IMR-90 (cell line): Measurements from ENCODE around the gene MIPEP. TPM values are rescaled to one million over a fixed set of nuclear protein-coding genes. Genes with fewer than 3 reads are reported as not detected.

ENCODE experiments used
- ATAC-seq: fragments of 200-7000 bp; cut with Tn5 transposase; 2 replicates; pipeline ENCODE4 v1.9.1; 2020; ENCODE audit warnings: low read depth, mild to moderate bottlenecking, moderate library complexity
- BruUV-seq: library from RNA; stranded (reverse); fragments of 400-500 nt; replicated peaks from 2 replicates; lab custom pipeline; 2021; lab: Mats Ljungman, UMichigan
- CTCF ChIA-PET: fragments of 300-600 bp; formaldehyde crosslinking; extraction: SDS; loops from one replicate; lab custom pipeline; 2021; ENCODE audit warnings: antibody characterized with exemption; lab: Yijun Ruan, JAX
- POLR2A ChIA-PET: fragments of 300-600 bp; sonication (Branson Sonifier 250); formaldehyde crosslinking; loops from one replicate; lab custom pipeline; 2022; ENCODE audit warnings: antibody characterized with exemption; ENCODE audit not compliant: unreplicated experiment; lab: Charles Lee
- DNase-seq: peaks from one replicate; pipeline ENCODE4 v3.0.0; 2013
- H2AFZ ChIP-seq: replicated peaks from 2 replicates; pipeline ENCODE3; 2013; ENCODE audit warnings: low read length, mild to moderate bottlenecking; ENCODE audit not compliant: poor library complexity
- H2AK5ac ChIP-seq: 2 replicates; pipeline ENCODE4 v1.6.1; 2013; ENCODE audit warnings: low read depth, low read length, inconsistent platforms
- H2AK9ac ChIP-seq: replicated peaks from 2 replicates; pipeline ENCODE3; 2013; ENCODE audit warnings: mild to moderate bottlenecking, low read depth, low read length, moderate library complexity; ENCODE audit not compliant: poor library complexity
- H2BK120ac ChIP-seq: 2 replicates; pipeline ENCODE4 v1.6.1; 2013; ENCODE audit warnings: low read depth, low read length, inconsistent platforms
- H2BK15ac ChIP-seq: 3 replicates; pipeline ENCODE4 v1.6.1; 2013; ENCODE audit warnings: low read depth, low read length, inconsistent platforms
- H2BK20ac ChIP-seq: 2 replicates; pipeline ENCODE4 v1.6.1; 2013; ENCODE audit warnings: low read depth, mild to moderate bottlenecking, inconsistent platforms, low read length, moderate library complexity
- H2BK5ac ChIP-seq: 2 replicates; pipeline ENCODE4 v1.6.1; 2013; ENCODE audit warnings: mild to moderate bottlenecking, low read depth, low read length, inconsistent platforms; ENCODE audit not compliant: poor library complexity, severe bottlenecking
- H3K14ac ChIP-seq: replicated peaks from 2 replicates; pipeline ENCODE4 v1.6.1; 2013; ENCODE audit warnings: low read depth, low read length, inconsistent platforms
- H3K18ac ChIP-seq: 2 replicates; pipeline ENCODE4 v1.6.1; 2013; ENCODE audit warnings: low read depth, low read length, control low read depth
- H3K23ac ChIP-seq: 2 replicates; pipeline ENCODE4 v1.6.1; 2013; ENCODE audit warnings: low read depth, low read length, inconsistent platforms
- H3K27ac ChIP-seq: 2 replicates; pipeline ENCODE4 v1.5.1; 2013; ENCODE audit warnings: mild to moderate bottlenecking, control low read depth, low read length; ENCODE audit not compliant: insufficient read depth
- H3K27me3 ChIP-seq: 2 replicates; pipeline ENCODE4 v1.6.1; 2013; ENCODE audit warnings: low read length; ENCODE audit not compliant: control insufficient read depth, insufficient read depth
- H3K36me3 ChIP-seq: 2 replicates; pipeline ENCODE4 v1.6.1; 2013; ENCODE audit warnings: low read length, mixed read lengths; ENCODE audit not compliant: control insufficient read depth, insufficient read depth
- H3K4ac ChIP-seq: 2 replicates; pipeline ENCODE4 v1.6.1; 2013; ENCODE audit warnings: low read depth, low read length, inconsistent platforms
- H3K4me1 ChIP-seq: 2 replicates; pipeline ENCODE4 v1.6.1; 2013; ENCODE audit warnings: low read length, mixed read lengths; ENCODE audit not compliant: control insufficient read depth, insufficient read depth
- H3K4me2 ChIP-seq: 2 replicates; pipeline ENCODE4 v1.6.1; 2013; ENCODE audit warnings: low read depth, mild to moderate bottlenecking, control low read depth, low read length, moderate library complexity
- H3K4me3 ChIP-seq: 2 replicates; pipeline ENCODE4 v1.5.1; 2013; ENCODE audit warnings: low read depth, mild to moderate bottlenecking, control low read depth, low read length, moderate library complexity; ENCODE audit not compliant: insufficient read depth
- H3K56ac ChIP-seq: 2 replicates; pipeline ENCODE4 v1.6.1; 2013; ENCODE audit warnings: low read length, inconsistent platforms; ENCODE audit not compliant: insufficient read depth; ENCODE audit errors: extremely low read depth
- H3K79me1 ChIP-seq, 2 experiments: 2 replicates each; pipeline ENCODE4 v1.6.1; 2013; ENCODE audit warnings: low read length in 2 of 2, inconsistent platforms in 1 of 2, low read depth in 1 of 2
- H3K9ac ChIP-seq: 2 replicates; pipeline ENCODE4 v1.6.1; 2013; ENCODE audit warnings: low read depth, low read length, control low read depth
- H3K9me1 ChIP-seq: 2 replicates; pipeline ENCODE4 v1.6.1; 2013; ENCODE audit warnings: low read length, inconsistent platforms; ENCODE audit not compliant: insufficient read depth
- H3K9me3 ChIP-seq: 2 replicates; pipeline ENCODE4 v1.6.1; 2013; ENCODE audit warnings: low read length; ENCODE audit not compliant: control insufficient read depth, insufficient read depth
- H4K20me1 ChIP-seq: 2 replicates; pipeline ENCODE4 v1.6.1; 2013; ENCODE audit warnings: low read length, inconsistent platforms; ENCODE audit not compliant: insufficient read depth
- H4K5ac ChIP-seq: 2 replicates; pipeline ENCODE4 v1.6.1; 2013; ENCODE audit warnings: mild to moderate bottlenecking, low read depth, low read length, control low read depth
- H4K8ac ChIP-seq, 2 experiments: 2 replicates each; pipeline ENCODE4 v1.6.1; 2013; ENCODE audit warnings: low read depth in 2 of 2, low read length in 2 of 2, control low read depth in 1 of 2, inconsistent platforms in 1 of 2
- H4K91ac ChIP-seq: 2 replicates; pipeline ENCODE4 v1.6.1; 2013; ENCODE audit warnings: low read depth, low read length, inconsistent platforms; ENCODE audit not compliant: insufficient read depth
- CEBPB ChIP-seq: IDR thresholded peaks from 2 replicates; pipeline ENCODE4 v1.6.1; 2012; ENCODE audit warnings: low read depth, low read length, improper control_type of control experiment
- CHD1 ChIP-seq: IDR thresholded peaks from 2 replicates; pipeline ENCODE4 v1.6.1; 2012; ENCODE audit warnings: low read depth, low read length, improper control_type of control experiment
- MAFK ChIP-seq: IDR thresholded peaks from 2 replicates; pipeline ENCODE4 v1.6.1; 2012; ENCODE audit warnings: low read depth, low read length, improper control_type of control experiment
- MAZ ChIP-seq: IDR thresholded peaks from 2 replicates; pipeline ENCODE4 v1.6.1; 2012; ENCODE audit warnings: low read depth, mild to moderate bottlenecking, low read length, improper control_type of control experiment, moderate library complexity, borderline replicate concordance
- NFE2L2 ChIP-seq: fragments of 150-350 bp; IDR thresholded peaks from 2 replicates; pipeline ENCODE4 v1.6.1; 2016; ENCODE audit warnings: low read depth, mild to moderate bottlenecking, low read length
- RAD21 ChIP-seq: IDR thresholded peaks from 2 replicates; pipeline ENCODE4 v1.6.1; 2012; ENCODE audit warnings: low read length, improper control_type of control experiment
- SMC3 ChIP-seq: fragments of 150-350 bp; IDR thresholded peaks from 2 replicates; pipeline ENCODE4 v1.6.1; 2016; ENCODE audit warnings: low read depth, mild to moderate bottlenecking, antibody characterized with exemption, low read length, moderate library complexity
- WGBS, 2 experiments: methylation state at CpG; one replicate each; pipeline versions ENCODE4 v1.1.5 to v1.1.7; 2013; ENCODE audit warnings: missing lambda C conversion rate in 2 of 2; ENCODE audit not compliant: insufficient read length in 1 of 2; ENCODE audit errors: extremely low coverage in 2 of 2; 5-methylcytosine and 5-hydroxymethylcytosine counted together
- dilution Hi-C: fragments of 300-500 bp; cut with HindIII; formaldehyde crosslinking; loops from one replicate; pipeline ENCODE4 v1.14.3; 2018; ENCODE audit warnings: low sequenced_read_pairs; ENCODE audit not compliant: unreplicated experiment
- in situ Hi-C: fragments of 300-500 bp; cut with MboI; formaldehyde crosslinking; loops from 3 replicates; pipeline ENCODE4 v1.14.3; 2019; ENCODE audit warnings: low sequenced_read_pairs, inconsistent platforms, mixed read lengths
- intact Hi-C: fragments of 100-400 bp; cut with micrococcal nuclease; formaldehyde crosslinking; loops from 2 replicates; pipeline ENCODE4 v1.10.0; 2022
- polyA plus RNA-seq, 3 experiments: library from polyadenylated mRNA; depleted of rRNA; stranded (reverse); fragments of >200 nt; gene quantifications; 2 replicates each; pipeline ENCODE4 v1.2.3, GENCODE V29; 2012; ENCODE audit warnings: low replicate concordance in 1 of 3
- total RNA-seq: library from RNA; depleted of rRNA; stranded (reverse); fragments of >200 nt; gene quantifications from 2 replicates; pipeline ENCODE4 v1.2.3, GENCODE V29; 2012

The MIPEP gene
- total and polyA plus RNA-seq, 2 of the 4 experiments (the other 2 are of a cell fraction), result 15.0 to 21.5 TPM

- Histone ChIP-seq H3K9ac (no peak overlapping the region), H3K27ac (no peak overlapping the region), H3K9me3 (no peaks in the 10 kb centered on the region), H2BK15ac (no peak overlapping the region), H2AFZ (no peak overlapping the region), H3K4me3 (no peak overlapping the region), H2BK5ac (no peak overlapping the region), H4K20me1 (no peaks in the 10 kb centered on the region), H3K79me1 (no peaks in the 10 kb centered on the region), H3K9me1 (peaks cover 8% of the 10 kb centered on the region), H3K18ac (no peak overlapping the region), H3K27me3 (no peaks in the 10 kb centered on the region), H3K4ac (no peak overlapping the region), H2AK5ac (no peak overlapping the region), H4K5ac (no peak overlapping the region), H3K4me2 (no peak overlapping the region), H3K56ac (no peak overlapping the region), H3K23ac (no peak overlapping the region), H3K36me3 (0 out of 2 replicates have a peak, but pooled peaks cover 6% of the 10 kb centered on the region), H2AK9ac (no peak overlapping the region), H4K8ac (no peak overlapping the region), H4K91ac (no peak overlapping the region), H2BK120ac (no peak overlapping the region), H3K14ac (no peak overlapping the region), H2BK20ac (no peak overlapping the region), H3K4me1 (no peaks in the 10 kb centered on the region)
- TF ChIP-seq MAZ, result no peak
- TF ChIP-seq MAFK, result no peak
- TF ChIP-seq RAD21, result no peak
- TF ChIP-seq CHD1, result no peak
- TF ChIP-seq CEBPB, result no peak
- TF ChIP-seq NFE2L2, result no peak
- TF ChIP-seq SMC3, result no peak
- DNase-seq (no peak), ATAC-seq (no peak)
- dilution Hi-C loops, result no loop called here
- in situ Hi-C loops, result no loop called here
- BruUV-seq, result no TSS peak
- WGBS, 2 experiments, result 37% methylated on average over 2 of the region's 5 CpGs; no CpG with 5 or more reads in 1 of the 2 experiments
- ChIA-PET POLR2A (no interaction called here), CTCF (no interaction called here)
- intact Hi-C loops, result no loop called here
Measured at GRCh38 chr13:23736541-23736940, 152.7 kb downstream of the MIPEP start.
